Spleen (tissue), 11 donors: ENCODE measurements around the gene RBM17. TPM values are rescaled to one million over a fixed set of nuclear protein-coding genes. Genes with fewer than 3 reads are reported as not detected.

ENCODE experiments used
- microRNA-seq, 3 donors: library from miRNA; unstranded; fragments of <30 nt; microRNA quantifications; one replicate each; pipeline versions ENCODE4 to v1.1.0, GENCODE V29; 2019 to 2020
- polyA plus RNA-seq, 3 donors: library from polyadenylated mRNA; stranded (reverse); fragments of 200-250 nt; gene quantifications; one replicate each; pipeline ENCODE4 v1.2.1, GENCODE V29; 2013
- small RNA-seq, 4 donors: library from RNA; depleted of rRNA; stranded (forward); fragments of <200 nt; gene quantifications; one replicate each; pipeline ENCODE3, GENCODE V24; 2016
- total RNA-seq, 7 donors: library from RNA; depleted of rRNA in 3 of 7; stranded (reverse); fragments of >200 nt in 3 of 7; fragmentation: NEBNext Ultra II Directional in 4 of 7; extraction: Animal tissue kit (Norgen Biotek cat#: 25700) in 4 of 7; gene quantifications; one replicate each; pipeline versions ENCODE4 v1.1.0 to v1.2.1, GENCODE V29; 2016 to 2021
- donor health status: healthy with polysubstance abuse.
- donor health status: DM: no; HTN: no; CAD: no; lungs with moderate emphysema.
- donor health status: DM: no; HTN: no; CAD: no.
- donor health status: Bipolar disorder and iron deficiency.
- donor health status: healthy.
- donor health status: DM: no; HTN: no; CAD: no.
- donor health status: DM: yes; HTN: yes; CAD: no.

Gene RBM17
- total and polyA plus RNA-seq, 10 donors: 63.1 to 140 (median 111) TPM

Small RNAs within 50 kb of the gene (microRNA-seq; reads per million reads assigned to microRNA genes)
- gene MIR3155A (0 reads per million in 3 donors), gene MIR3155B (0 reads per million in 3 donors)

Small RNAs within 50 kb of the gene (small RNA-seq; reads per million reads assigned to genes)
- 0.12 to 0.55 (median 0.18) reads per million in 4 donors for gene MIR3155A

Other genes with a start within 250 kb of the RBM17 start
- gene ANKRD16, start 199.1 kb upstream of the RBM17 start, total RNA-seq: 10 to 100 TPM in 1 of 7 donors, 1 to 10 TPM in 6; 5.8 to 10.5 (median 6.8) TPM
- gene ANKRD16, start 199.1 kb upstream of the RBM17 start, polyA plus RNA-seq: 1 to 10 TPM; 2.7 to 5.1 (median 4.3) TPM
- 100 to 1,000 TPM; 101 to 118 (median 111) TPM for gene FBH1, start 198.8 kb upstream of the RBM17 start, total RNA-seq
- 10 to 100 TPM; 33.4 to 47.8 (median 40.9) TPM for gene FBH1, start 198.8 kb upstream of the RBM17 start, polyA plus RNA-seq
- 10 to 100 TPM; 18.7 to 37.4 (median 28.6) TPM for gene IL15RA, start 111.5 kb upstream of the RBM17 start, total RNA-seq
- gene IL15RA, start 111.5 kb upstream of the RBM17 start, polyA plus RNA-seq: 10 to 100 TPM in 2 of 3 donors, 1 to 10 TPM in 1; 9.9 to 13.8 (median 11.1) TPM
- gene IL2RA, start 26.7 kb upstream of the RBM17 start, total RNA-seq: 10 to 100 TPM in 5 of 7 donors, 1 to 10 TPM in 2; 3.5 to 78.7 (median 22.8) TPM
- gene IL2RA, start 26.7 kb upstream of the RBM17 start, polyA plus RNA-seq: 1 to 10 TPM; 5.0 to 9.7 (median 5.6) TPM
- 100 to 1,000 TPM in 5 of 7 donors, 10 to 100 TPM in 2; 74.2 to 227 (median 145) TPM for gene PFKFB3, start 113.9 kb downstream of the RBM17 start, total RNA-seq
- 10 to 100 TPM in 1 of 3 donors, 1 to 10 TPM in 2; 6.3 to 20.9 (median 8.8) TPM for gene PFKFB3, start 113.9 kb downstream of the RBM17 start, polyA plus RNA-seq